ENCODE data around the gene SLC50A1. TPM values are rescaled to one million over a fixed set of nuclear protein-coding genes. Genes with fewer than 3 reads are reported as not detected.
A peak's percentile ranks its signal among the peaks of the same experiment; 100 is the strongest.

SLC50A1 gene
- total RNA-seq, 3 donors from 2014 or later (not counting 1 experiment from before 2014, with no cell fraction given), result 31.7 to 33.5 (median 32.7) TPM

DNA sequence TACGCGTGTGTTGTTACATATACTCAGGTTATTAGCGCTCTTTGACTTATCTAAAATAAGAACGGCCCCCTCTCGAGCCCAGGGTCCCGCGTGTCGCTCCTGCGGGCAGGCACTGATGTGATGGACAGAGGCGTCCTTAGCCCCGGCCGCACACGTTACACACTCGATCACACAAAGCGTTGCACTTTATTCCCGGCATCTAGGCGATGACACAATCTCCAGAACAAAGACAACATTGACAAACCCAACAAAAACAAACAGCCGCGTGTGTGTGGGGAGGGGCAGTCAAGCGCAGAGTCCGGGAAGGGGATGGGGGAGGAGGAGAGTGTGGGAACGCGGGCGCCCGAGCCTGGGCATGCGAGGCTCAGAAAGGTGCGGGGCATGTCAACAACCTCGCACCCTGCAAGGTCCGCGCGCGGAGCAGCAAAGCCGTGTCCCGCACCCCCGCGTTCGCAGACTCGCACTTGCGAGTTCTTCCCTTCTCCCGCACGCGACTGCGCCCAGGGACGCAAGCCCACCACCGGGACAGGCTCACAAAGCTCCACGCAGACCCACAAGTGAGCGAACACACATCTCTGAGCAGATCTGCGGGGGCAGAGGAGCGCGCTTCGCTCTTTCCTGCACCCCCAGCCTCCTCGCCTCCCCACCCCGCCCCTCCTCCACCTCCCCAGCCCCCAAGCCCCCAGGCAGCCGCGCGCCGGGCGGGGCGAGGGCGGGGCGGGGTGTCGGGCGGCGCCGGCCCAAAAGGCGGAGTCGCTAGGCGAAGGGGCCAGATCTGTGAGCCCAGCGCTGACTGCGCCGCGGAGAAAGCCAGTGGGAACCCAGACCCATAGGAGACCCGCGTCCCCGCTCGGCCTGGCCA lies 8.3 kb upstream of the SLC50A1 start, which contains the start of gene EFNA1:
EFNA1 (plus strand) TSS at position 772 of the 862 bp plus-strand sequence. CDS start 102 bp downstream, outside the sequence.
- H3K27me3 Mint-ChIP-seq (ENCODE audit: low read depth in 2 of 2), result peaks cover 23 to 35% of the 10 kb centered on the region in 2 donors
- peaks cover 22 to 40% of the 10 kb centered on the region in 2 donors for H3K4me1 Mint-ChIP-seq
- peak within 1 kb of the TSS; percentile 42 for H3K4me3 ChIP-seq (ENCODE audit: low read length)
- peak within 1 kb of the TSS; percentile 93 for H3K4me3 Mint-ChIP-seq
- H3K9me3 ChIP-seq (ENCODE audit: control insufficient read depth, insufficient read depth, low read length), result no peaks in the 10 kb centered on the region
- WGBS (ENCODE audit: insufficient coverage), result under 1% methylated on average over 75 of the region's 76 CpGs
- H3K36me3 Mint-ChIP-seq, result no peaks in the 10 kb centered on the region
- intact Hi-C loops (cut with micrococcal nuclease), result loop anchor here (2.0 to 5.0 kb wide), 3 partner anchors 13 to 40 kb away; partner anchors contain the start of gene DPM3
- ATAC-seq (peak; percentile 41 to 48 (median 43)), DNase-seq (peak; percentile 40 to 64)
- TF ChIP-seq CTCF (IDR thresholded peaks at IDR 0.05), result no peak
- H3K9me3 Mint-ChIP-seq, result no peaks in the 10 kb centered on the region
- no peaks in the 10 kb centered on the region for H3K36me3 ChIP-seq (ENCODE audit: control insufficient read depth, insufficient read depth, low read length)
- no peak within 1 kb of the TSS for H3K27ac ChIP-seq (ENCODE audit: low read length)
- peak within 1 kb of the TSS; percentile 74 to 87 for H3K27ac Mint-ChIP-seq
- H3K27me3 ChIP-seq (ENCODE audit: control insufficient read depth, insufficient read depth, low read length), result peaks cover 25% of the 10 kb centered on the region
- H3K4me1 ChIP-seq (ENCODE audit: control insufficient read depth, insufficient read depth, low read length), result peaks cover 34% of the 10 kb centered on the region

DNA sequence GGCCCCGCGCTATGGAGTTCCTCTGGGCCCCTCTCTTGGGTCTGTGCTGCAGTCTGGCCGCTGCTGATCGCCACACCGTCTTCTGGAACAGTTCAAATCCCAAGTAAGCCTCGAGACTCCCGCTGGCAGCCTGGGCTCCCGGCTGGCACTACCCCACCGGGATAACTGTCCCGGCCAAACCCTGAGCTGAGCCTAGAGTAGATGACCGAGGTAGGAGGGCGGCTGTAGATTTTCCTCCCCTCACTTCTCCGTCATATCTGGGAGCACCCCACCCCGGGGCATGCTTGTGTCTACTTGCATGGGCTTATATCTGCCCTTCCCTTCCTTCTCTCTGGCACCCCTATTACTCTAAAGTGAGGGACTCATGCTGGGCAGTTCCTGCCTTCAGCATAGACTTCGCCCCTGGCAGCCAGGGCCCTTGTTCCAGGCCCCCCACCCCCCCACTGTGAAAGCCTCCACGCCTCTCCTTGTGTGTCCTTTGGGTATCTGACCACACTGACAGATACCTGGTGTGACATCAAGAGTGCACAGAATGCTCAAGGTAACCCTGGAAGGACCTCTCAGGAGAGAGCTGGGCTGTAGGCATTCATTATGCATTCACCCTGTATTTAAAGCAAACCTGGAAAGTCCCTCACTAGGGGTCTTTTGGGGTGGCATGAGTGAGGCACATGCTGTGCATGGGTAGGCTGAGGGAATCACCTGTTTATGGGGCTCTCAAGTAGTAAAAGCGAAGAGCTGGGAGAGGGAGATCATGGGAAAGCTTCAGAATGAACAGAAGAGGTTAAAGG lies 7.5 kb upstream of the SLC50A1 start:
- H3K27ac Mint-ChIP-seq, result peak overlapping the region in 1 of 2 donors; percentile 84
- H3K4me1 Mint-ChIP-seq, result peaks cover 22 to 40% of the 10 kb centered on the region in 2 donors
- no peaks in the 10 kb centered on the region for H3K9me3 Mint-ChIP-seq
- H3K4me1 ChIP-seq (ENCODE audit: control insufficient read depth, insufficient read depth, low read length), result peaks cover 34% of the 10 kb centered on the region
- ATAC-seq (no peak), DNase-seq (peak in 1 of 2 donors; percentile 41)
- H3K27ac ChIP-seq (ENCODE audit: low read length), result no peak overlapping the region
- H3K36me3 Mint-ChIP-seq, result no peaks in the 10 kb centered on the region
- H3K9me3 ChIP-seq (ENCODE audit: control insufficient read depth, insufficient read depth, low read length), result no peaks in the 10 kb centered on the region
- peak overlapping the region; percentile 79 for H3K4me3 Mint-ChIP-seq
- 7% methylated on average over 17 of the region's 17 CpGs for WGBS (ENCODE audit: insufficient coverage)
- H3K27me3 Mint-ChIP-seq (ENCODE audit: low read depth in 2 of 2), result peaks cover 23 to 35% of the 10 kb centered on the region in 2 donors
- no peaks in the 10 kb centered on the region for H3K36me3 ChIP-seq (ENCODE audit: control insufficient read depth, insufficient read depth, low read length)
- peaks cover 25% of the 10 kb centered on the region for H3K27me3 ChIP-seq (ENCODE audit: control insufficient read depth, insufficient read depth, low read length)
- TF ChIP-seq CTCF (IDR thresholded peaks at IDR 0.05), result no peak
- peak overlapping the region; percentile 42 for H3K4me3 ChIP-seq (ENCODE audit: low read length)
- intact Hi-C loops (cut with micrococcal nuclease), result loop anchor here (2.0 to 5.0 kb wide), 3 partner anchors 13 to 39 kb away; partner anchors contain the start of gene DPM3

DNA sequence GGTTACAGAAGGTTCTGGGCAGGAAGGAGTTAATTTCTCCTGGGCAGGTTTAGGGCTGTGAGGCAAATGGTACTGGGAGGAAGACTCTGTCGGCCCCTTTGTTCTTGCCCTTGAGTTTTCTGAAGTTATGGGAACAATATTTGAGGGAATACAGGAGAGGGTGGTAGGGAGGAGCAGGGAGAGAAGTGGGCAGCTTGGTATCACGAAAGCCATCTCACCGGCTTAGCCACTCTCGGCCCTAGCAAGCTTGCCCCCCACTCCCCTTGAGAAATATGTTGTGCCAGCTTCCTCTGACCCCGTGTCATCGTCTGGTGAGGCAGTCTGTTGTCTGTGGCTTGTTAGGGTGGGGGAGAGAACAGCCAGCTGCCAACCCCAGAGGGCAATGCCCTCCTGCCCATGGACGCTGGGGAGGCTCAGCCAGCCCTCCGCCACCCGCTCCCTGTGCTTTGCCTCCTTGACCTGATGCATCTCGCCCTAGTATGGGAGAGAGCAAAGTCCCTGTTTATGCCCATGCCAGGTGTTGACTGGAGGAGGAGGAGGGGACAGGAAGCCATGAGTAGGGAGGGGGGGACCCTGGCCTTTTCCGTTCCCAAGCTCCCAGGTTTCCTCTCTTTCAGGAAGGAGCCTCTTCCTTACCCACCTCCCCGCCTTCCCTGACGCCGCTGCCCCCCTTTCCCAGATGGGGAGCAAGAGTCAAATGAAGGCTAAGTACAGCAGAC lies 6.7 kb upstream of the SLC50A1 start:
- DNase-seq, result peak in 1 of 2 donors; percentile 39

More for the DNA sequence above, 6.7 kb upstream of the SLC50A1 start:
- Mint-ChIP-seq H3K27ac (peak overlapping the region in 1 of 2 donors; percentile 84), H3K36me3 (no peaks in the 10 kb centered on the region), H3K9me3 (no peaks in the 10 kb centered on the region), H3K4me3 (peak overlapping the region; percentile 79), H3K27me3 (ENCODE audit: low read depth in 2 of 2) (peaks cover 23 to 35% of the 10 kb centered on the region in 2 donors), H3K4me1 (peaks cover 22 to 40% of the 10 kb centered on the region in 2 donors)
- TF ChIP-seq CTCF (IDR thresholded peaks at IDR 0.05), result no peak
- 9% methylated on average over 13 of the region's 14 CpGs for WGBS (ENCODE audit: insufficient coverage)
- Histone ChIP-seq H3K27ac (ENCODE audit: low read length) (no peak overlapping the region), H3K4me3 (ENCODE audit: low read length) (no peak overlapping the region), H3K9me3 (ENCODE audit: control insufficient read depth, insufficient read depth, low read length) (no peaks in the 10 kb centered on the region), H3K4me1 (ENCODE audit: control insufficient read depth, insufficient read depth, low read length) (peaks cover 34% of the 10 kb centered on the region), H3K36me3 (ENCODE audit: control insufficient read depth, insufficient read depth, low read length) (no peaks in the 10 kb centered on the region), H3K27me3 (ENCODE audit: control insufficient read depth, insufficient read depth, low read length) (peaks cover 25% of the 10 kb centered on the region)
- intact Hi-C loops (cut with micrococcal nuclease), result loop anchor here (5.0 kb wide), 2 partner anchors 37 to 38 kb away; no protein-coding TSS in a partner anchor
- ATAC-seq, result peak in 1 of 3 donors; percentile 22
